Measurements from ENCODE around the gene ADPRHL1. TPM values are rescaled to one million over a fixed set of nuclear protein-coding genes. Genes with fewer than 3 reads are reported as not detected.

Gene ADPRHL1
- total and polyA plus RNA-seq, 12 donors: 163 to 939 (median 656) TPM

GRCh38 chr13:113405481-113406300 lies 47.6 kb downstream of the ADPRHL1 start:
- Histone ChIP-seq H3K36me3 (peaks cover 0 to 6% (median 0%) of the 10 kb centered on the region in 9 donors), H3K4me3 (no peak overlapping the region), H3K4me1 (peaks cover 7 to 81% (median 41%) of the 10 kb centered on the region in 9 donors), H3K27me3 (peaks cover 0 to 18% (median 10%) of the 10 kb centered on the region in 7 donors), H3K27ac (peak overlapping the region in 9 of 10 donors; percentile 58 to 96 (median 79)), H3K9me3 (no peaks in the 10 kb centered on the region)
- intact Hi-C loops (cut with DNase I): no loop called here
- no peak for ATAC-seq
- TF ChIP-seq CTCF (IDR thresholded peaks at IDR 0.05): no peak
- WGBS, 2 donors: 73 to 75% methylated on average over 38 of the region's 38 CpGs
- no peak for DNase-seq

GRCh38 chr13:113404723-113405471 lies 48.4 kb downstream of the ADPRHL1 start:
- 75 to 76% methylated on average over 34 of the region's 34 CpGs for WGBS, 2 donors
- Histone ChIP-seq H3K36me3 (peaks cover 0 to 6% (median 0%) of the 10 kb centered on the region in 9 donors), H3K9me3 (no peaks in the 10 kb centered on the region), H3K4me1 (peaks cover 7 to 79% (median 41%) of the 10 kb centered on the region in 9 donors), H3K27me3 (peaks cover 0 to 18% (median 10%) of the 10 kb centered on the region in 7 donors), H3K4me3 (no peak overlapping the region), H3K27ac (peak overlapping the region in 9 of 10 donors; percentile 58 to 96 (median 79))
- no peak for TF ChIP-seq CTCF (IDR thresholded peaks at IDR 0.05)
- ATAC-seq: no peak
- no peak for DNase-seq
- intact Hi-C loops (cut with DNase I): loop anchor here in 1 of 10 donors (5.0 kb wide), 1 partner anchor 47 kb away; the partner anchor contains the start of gene ADPRHL1

DNA sequence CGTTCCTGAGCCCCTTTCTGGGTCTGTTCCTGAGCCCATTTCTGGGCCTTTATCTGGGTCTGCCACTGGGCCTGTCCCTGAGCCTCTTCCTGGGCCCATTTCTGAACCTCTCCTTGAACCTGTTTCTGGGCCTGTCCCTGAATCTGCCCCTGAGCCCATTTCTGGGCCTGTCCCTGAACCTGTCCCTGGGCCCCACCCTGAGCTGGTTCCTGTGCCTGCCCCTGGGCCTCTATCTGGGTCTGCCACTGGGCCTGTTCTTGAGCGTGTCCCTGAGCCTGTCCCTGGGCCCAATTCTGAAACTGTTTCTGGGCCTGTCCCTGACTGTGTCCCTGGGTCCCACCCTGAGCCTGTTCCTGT lies 48.9 kb downstream of the ADPRHL1 start:
- DNase-seq (no peak), ATAC-seq (no peak)
- 73 to 83% methylated on average over 2 of the region's 2 CpGs for WGBS, 2 donors
- peak overlapping the region in 9 of 10 donors; percentile 58 to 96 (median 79) for H3K27ac ChIP-seq
- no peak overlapping the region for H3K4me3 ChIP-seq
- no peak for TF ChIP-seq CTCF (IDR thresholded peaks at IDR 0.05)
- H3K4me1 ChIP-seq: peaks cover 7 to 85% (median 40%) of the 10 kb centered on the region in 9 donors
- intact Hi-C loops (cut with DNase I): loop anchor here in 1 of 10 donors (5.0 kb wide), 1 partner anchor 48 kb away; the partner anchor contains the start of gene ADPRHL1
- peaks cover 0 to 6% (median 0%) of the 10 kb centered on the region in 9 donors for H3K36me3 ChIP-seq
- no peaks in the 10 kb centered on the region for H3K9me3 ChIP-seq
- H3K27me3 ChIP-seq: peaks cover 0 to 18% (median 10%) of the 10 kb centered on the region in 7 donors
